NOMO-1 treated with dmso at 0.1 percent for 144 hours (cell line): ENCODE measurements around the gene MAN2A2.

ENCODE experiments used
- DNase-seq: peaks from one replicate; lab custom pipeline; 2025; ENCODE audit not compliant: unreplicated experiment; lab: John Stamatoyannopoulos, UW

Gene MAN2A2

GRCh38 chr15:90957791-90958190, 54.7 kb downstream of the MAN2A2 start:
- DNase-seq: no peak

GRCh38 chr15:90959028-90959595, 56.0 kb downstream of the MAN2A2 start:
- DNase-seq: no peak

GRCh38 chr15:90959894-90960293, 56.8 kb downstream of the MAN2A2 start:
- no peak for DNase-seq

- DNase-seq: no peak
Measured at GRCh38 chr15:90960298-90961091, 57.4 kb downstream of the MAN2A2 start.

- no peak for DNase-seq
Measured at GRCh38 chr15:90962021-90962420, 58.9 kb downstream of the MAN2A2 start.

- no peak for DNase-seq
Measured at GRCh38 chr15:90966262-90966661, 63.2 kb downstream of the MAN2A2 start.

- DNase-seq: no peak
Measured at GRCh38 chr15:90967206-90967605, 64.1 kb downstream of the MAN2A2 start.

- no peak for DNase-seq
Measured at GRCh38 chr15:90968434-90968833, 65.3 kb downstream of the MAN2A2 start.

GRCh38 chr15:90970274-90970673, 67.2 kb downstream of the MAN2A2 start:
- DNase-seq: no peak

GRCh38 chr15:90972133-90972532, 69.0 kb downstream of the MAN2A2 start:
- no peak for DNase-seq
